A673 (cell line): ENCODE results near the gene ASGR2. TPM values are rescaled to one million over a fixed set of nuclear protein-coding genes. Genes with fewer than 3 reads are reported as not detected.

Experiments used
- BruUV-seq: library from RNA; stranded (reverse); fragments of 400-500 nt; replicated peaks from 2 replicates; lab custom pipeline; 2021; lab: Mats Ljungman, UMichigan
- CTCF ChIA-PET: fragments of 300-600 bp; sonication (Branson Sonifier 250); formaldehyde crosslinking; loops from one replicate; lab custom pipeline; 2022; ENCODE audit warnings: antibody characterized with exemption; lab: Charles Lee
- POLR2A ChIA-PET: fragments of 300-600 bp; sonication (Branson Sonifier 250); formaldehyde crosslinking; loops from one replicate; lab custom pipeline; 2022; ENCODE audit warnings: antibody characterized with exemption; ENCODE audit not compliant: low non-redundant PET; lab: Charles Lee
- DNase-seq: peaks from one replicate; pipeline ENCODE4 v3.0.0-alpha.2; 2015; ENCODE audit warnings: low spot score
- H3K27ac ChIP-seq: fragments of 200-600 bp; sonication (generic); 2 replicates; pipeline ENCODE4 v1.5.1; 2016; ENCODE audit warnings: mixed run types, low read depth, mild to moderate bottlenecking, mixed read lengths, antibody characterized with exemption, low read length; ENCODE audit not compliant: poor library complexity, severe bottlenecking
- H3K27me3 ChIP-seq: fragments of 200-600 bp; sonication (generic); replicated peaks from 2 replicates; pipeline ENCODE4 v1.6.1; 2017; ENCODE audit warnings: mixed run types, low read depth, mild to moderate bottlenecking, mixed read lengths, antibody characterized with exemption, low read length; ENCODE audit not compliant: insufficient read depth, poor library complexity
- H3K36me3 ChIP-seq: fragments of 200-600 bp; sonication (generic); 2 replicates; pipeline ENCODE4 v1.6.1; 2016; ENCODE audit warnings: mixed run types, mild to moderate bottlenecking, mixed read lengths, antibody characterized with exemption, low read length; ENCODE audit not compliant: insufficient read depth, poor library complexity, severe bottlenecking
- H3K4me1 ChIP-seq: fragments of 200-600 bp; sonication (generic); 2 replicates; pipeline ENCODE4 v1.6.1; 2017; ENCODE audit warnings: mixed run types, mild to moderate bottlenecking, mixed read lengths, antibody characterized with exemption, low read length; ENCODE audit not compliant: insufficient read depth, poor library complexity, severe bottlenecking
- H3K4me3 ChIP-seq: fragments of 200-600 bp; sonication (generic); 2 replicates; pipeline ENCODE4 v1.5.1; 2016; ENCODE audit warnings: low read depth, mixed run types, mild to moderate bottlenecking, mixed read lengths, low read length; ENCODE audit not compliant: poor library complexity, severe bottlenecking
- H3K9me3 ChIP-seq: fragments of 200-600 bp; sonication (generic); 2 replicates; pipeline ENCODE4 v1.6.1; 2016; ENCODE audit warnings: mixed run types, low read depth, mild to moderate bottlenecking, mixed read lengths, antibody characterized with exemption, low read length; ENCODE audit not compliant: poor library complexity, severe bottlenecking
- EZH2 ChIP-seq: fragments of 200-600 bp; sonication (generic); IDR thresholded peaks from 2 replicates; pipeline ENCODE4 v1.6.1; 2017; ENCODE audit warnings: borderline replicate concordance, low read depth, mild to moderate bottlenecking, mixed read lengths, antibody characterized with exemption, low read length; ENCODE audit not compliant: poor library complexity, severe bottlenecking
- intact Hi-C: fragments of 100-400 bp; cut with micrococcal nuclease; formaldehyde crosslinking; loops from one replicate; pipeline ENCODE4 v1.10.0; 2022; ENCODE audit not compliant: unreplicated experiment
- total RNA-seq: library from RNA; stranded (reverse); gene quantifications from 2 replicates; pipeline ENCODE4 v1.2.3, GENCODE V29; 2021
- TF ChIP-seq, protein P1 (sequence below): fragments of 300-800, 200-600 bp; sonication (generic); conservative IDR thresholded peaks from 2 replicates; pipeline ENCODE4 v1.5.1; 2017; ENCODE audit warnings: low read depth, mild to moderate bottlenecking, antibody characterized with exemption, low read length, moderate library complexity, mixed read lengths

ASGR2 gene
- total RNA-seq, 1 experiment from 2014 or later = not detected

GRCh38 chr17:7147772-7148171, 33.1 kb upstream of the ASGR2 start:
- POLR2A ChIA-PET = no interaction called here
- no TSS peak for BruUV-seq
- H3K27me3 ChIP-seq = no peaks in the 10 kb centered on the region

GRCh38 chr17:7146115-7146514, 31.5 kb upstream of the ASGR2 start:
- intact Hi-C loops = no loop called here
- Histone ChIP-seq H3K9me3 (no peaks in the 10 kb centered on the region), H3K4me3 (no peak overlapping the region), H3K4me1 (no peaks in the 10 kb centered on the region), H3K36me3 (no peaks in the 10 kb centered on the region), H3K27ac (no peak overlapping the region), H3K27me3 (no peaks in the 10 kb centered on the region)
- no TSS peak for BruUV-seq
- ChIA-PET CTCF (no interaction called here), POLR2A (interaction anchor here (0.6 kb wide), 1 partner anchor 75 kb away, joined by 18 read pairs; no protein-coding TSS in a partner anchor)
- TF ChIP-seq, protein P1, sequence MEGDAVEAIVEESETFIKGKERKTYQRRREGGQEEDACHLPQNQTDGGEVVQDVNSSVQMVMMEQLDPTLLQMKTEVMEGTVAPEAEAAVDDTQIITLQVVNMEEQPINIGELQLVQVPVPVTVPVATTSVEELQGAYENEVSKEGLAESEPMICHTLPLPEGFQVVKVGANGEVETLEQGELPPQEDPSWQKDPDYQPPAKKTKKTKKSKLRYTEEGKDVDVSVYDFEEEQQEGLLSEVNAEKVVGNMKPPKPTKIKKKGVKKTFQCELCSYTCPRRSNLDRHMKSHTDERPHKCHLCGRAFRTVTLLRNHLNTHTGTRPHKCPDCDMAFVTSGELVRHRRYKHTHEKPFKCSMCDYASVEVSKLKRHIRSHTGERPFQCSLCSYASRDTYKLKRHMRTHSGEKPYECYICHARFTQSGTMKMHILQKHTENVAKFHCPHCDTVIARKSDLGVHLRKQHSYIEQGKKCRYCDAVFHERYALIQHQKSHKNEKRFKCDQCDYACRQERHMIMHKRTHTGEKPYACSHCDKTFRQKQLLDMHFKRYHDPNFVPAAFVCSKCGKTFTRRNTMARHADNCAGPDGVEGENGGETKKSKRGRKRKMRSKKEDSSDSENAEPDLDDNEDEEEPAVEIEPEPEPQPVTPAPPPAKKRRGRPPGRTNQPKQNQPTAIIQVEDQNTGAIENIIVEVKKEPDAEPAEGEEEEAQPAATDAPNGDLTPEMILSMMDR = no peak
- no peak for TF ChIP-seq EZH2
- no peak for DNase-seq

More at GRCh38 chr17:7147772-7148171, 33.1 kb upstream of the ASGR2 start:
- no peak for DNase-seq
- no peak overlapping the region for H3K27ac ChIP-seq
- CTCF ChIA-PET = no interaction called here
- no peaks in the 10 kb centered on the region for H3K9me3 ChIP-seq
- no peaks in the 10 kb centered on the region for H3K4me1 ChIP-seq
- intact Hi-C loops = no loop called here
- TF ChIP-seq, protein P1 = no peak
- no peak for TF ChIP-seq EZH2
- H3K4me3 ChIP-seq = no peak overlapping the region
- no peaks in the 10 kb centered on the region for H3K36me3 ChIP-seq

DNA sequence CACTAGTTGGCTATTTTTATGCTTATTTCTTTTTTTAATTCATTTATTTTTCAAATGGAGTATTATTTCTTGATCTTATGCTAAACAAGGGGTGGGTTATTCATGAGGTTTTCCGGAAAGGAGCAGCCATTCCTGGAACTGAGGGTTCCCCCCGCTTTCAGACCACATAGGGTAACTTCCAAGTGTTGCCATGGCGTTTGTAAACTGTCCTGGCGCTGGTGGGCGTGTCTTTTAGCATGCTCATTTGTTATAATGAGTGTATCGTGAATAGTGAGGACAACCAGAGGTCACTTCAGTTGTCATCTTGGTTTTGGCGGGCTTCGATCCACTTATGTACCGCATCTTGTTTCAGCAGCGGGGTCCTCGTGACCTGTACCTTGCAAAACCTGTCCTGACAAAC, 29.6 kb upstream of the ASGR2 start:
- ChIA-PET POLR2A (no interaction called here), CTCF (no interaction called here)
- intact Hi-C loops = no loop called here
- Histone ChIP-seq H3K36me3 (no peaks in the 10 kb centered on the region), H3K27me3 (no peaks in the 10 kb centered on the region), H3K9me3 (no peaks in the 10 kb centered on the region), H3K4me3 (no peak overlapping the region), H3K4me1 (no peaks in the 10 kb centered on the region), H3K27ac (no peak overlapping the region)
- BruUV-seq = no TSS peak
- no peak for TF ChIP-seq EZH2
- TF ChIP-seq, protein P1 = no peak
- no peak for DNase-seq
